CD4-positive, alpha-beta T cell treated with Interleukin-2 at 100 ng/mL for 4 hours (primary cell): ENCODE measurements around the gene ZDHHC8.
A peak's percentile ranks its signal among the peaks of the same experiment; 100 is the strongest.

Experiments
- DNase-seq: peaks from one replicate; pipeline ENCODE4 v3.0.0-alpha.2; 2020; ENCODE audit warnings: low spot score

The ZDHHC8 gene

GRCh38 chr22:20128902-20129746 is 2.5 kb upstream of the ZDHHC8 start:
- peak; percentile 58 for DNase-seq

GRCh38 chr22:20129747-20130014 is 1.9 kb upstream of the ZDHHC8 start:
- no peak for DNase-seq

- DNase-seq: no peak
Measured at GRCh38 chr22:20130319-20130718, 1.3 kb upstream of the ZDHHC8 start.

- DNase-seq: peak; percentile 76
Measured at GRCh38 chr22:20130731-20131596, 640 bp upstream of the ZDHHC8 start.

GRCh38 chr22:20131859-20132685 is 468 bp downstream of the ZDHHC8 start:
- DNase-seq: no peak

- no peak for DNase-seq
Measured at GRCh38 chr22:20132686-20133246, 1.2 kb downstream of the ZDHHC8 start.

- DNase-seq: no peak
Measured at GRCh38 chr22:20133930-20134549, 2.4 kb downstream of the ZDHHC8 start.

GRCh38 chr22:20135265-20135664 is 3.7 kb downstream of the ZDHHC8 start:
- no peak for DNase-seq

GRCh38 chr22:20135806-20136602 is 4.4 kb downstream of the ZDHHC8 start:
- no peak for DNase-seq

- no peak for DNase-seq
Measured at GRCh38 chr22:20136603-20136873, 4.9 kb downstream of the ZDHHC8 start.

GRCh38 chr22:20137113-20137512 is 5.5 kb downstream of the ZDHHC8 start:
- DNase-seq: no peak

GRCh38 chr22:20137671-20138416 is 6.2 kb downstream of the ZDHHC8 start:
- DNase-seq: no peak

- DNase-seq: no peak
Measured at GRCh38 chr22:20138417-20138738, 6.8 kb downstream of the ZDHHC8 start.

GRCh38 chr22:20138868-20139267 is 7.3 kb downstream of the ZDHHC8 start:
- DNase-seq: no peak

GRCh38 chr22:20139391-20140106 is 7.9 kb downstream of the ZDHHC8 start:
- no peak for DNase-seq

GRCh38 chr22:20140107-20140445 is 8.5 kb downstream of the ZDHHC8 start:
- DNase-seq: no peak

- no peak for DNase-seq
Measured at GRCh38 chr22:20140521-20140964, 8.9 kb downstream of the ZDHHC8 start.

GRCh38 chr22:20141186-20142077 is 9.8 kb downstream of the ZDHHC8 start:
- DNase-seq: no peak
